ENCODE results near the gene LRRC4C. TPM values are rescaled to one million over a fixed set of nuclear protein-coding genes. Genes with fewer than 3 reads are reported as not detected.

LRRC4C gene
- polyA plus RNA-seq, 1 of the 3 experiments (the other 2 are of a cell fraction), result 0.16 TPM

DNA sequence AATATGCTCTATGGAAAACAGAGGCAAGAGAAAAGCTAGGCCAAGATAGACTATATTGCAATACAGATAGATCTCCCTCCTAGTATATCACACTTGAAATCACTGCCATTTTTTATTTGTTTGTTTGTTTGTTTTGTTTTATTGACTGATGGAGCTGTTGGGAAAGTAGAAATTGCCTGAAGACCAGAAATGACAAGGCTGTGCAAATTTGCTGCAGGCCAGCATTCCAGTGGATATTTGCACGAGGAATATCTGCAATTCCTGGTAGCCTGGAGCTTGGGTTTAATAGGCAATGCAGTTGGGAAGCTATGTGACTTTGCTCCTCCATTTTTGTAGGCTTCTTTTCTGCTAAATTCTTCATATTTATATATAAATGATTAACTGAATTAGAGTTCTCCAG is 991.7 kb downstream of the LRRC4C start:
- Histone ChIP-seq H3K9me2 (no peaks in the 10 kb centered on the region), H3K4me1 (ENCODE audit: control insufficient read depth in 1 of 2, insufficient read depth in 2 of 2, low read depth in 1 of 2, low read length in 1 of 2) (no peaks in the 10 kb centered on the region), H3K9ac (no peak overlapping the region), H3K79me2 (ENCODE audit: insufficient read depth) (no peaks in the 10 kb centered on the region), H3K9me3 (no peaks in the 10 kb centered on the region), H4K20me1 (ENCODE audit: insufficient read depth) (no peaks in the 10 kb centered on the region), H3K27ac (ENCODE audit: low read depth in 2 of 2, low read length in 1 of 2) (no peak overlapping the region), H2AFZ (ENCODE audit: low read depth) (no peak overlapping the region), H3K4me2 (no peak overlapping the region), H3K4me3 (ENCODE audit: low read depth in 2 of 2, low read length in 1 of 2) (no peak overlapping the region), H3F3A (replicated peaks; ENCODE audit: insufficient read depth) (no peaks in the 10 kb centered on the region), H3K36me3 (replicated peaks in 1 of 2; ENCODE audit: control insufficient read depth in 1 of 2, insufficient read depth in 2 of 2, low read length in 1 of 2) (no peaks in the 10 kb centered on the region), H3K27me3 (ENCODE audit: insufficient read depth) (no peaks in the 10 kb centered on the region; the same call in 1 of the 2 replicates)
- ChIA-PET CTCF (no interaction called here), POLR2A (no interaction called here)
- WGBS (ENCODE audit: low lambda C conversion rate), result 0% methylated on average over 1 of the region's 1 CpG
- no peak for DNase-seq
- TF ChIP-seq EP300 (IDR thresholded peaks at IDR 0.05; ENCODE audit: borderline replicate concordance in 1 of 2, low read depth in 1 of 2, low read length in 1 of 2) (no peak), CHD2 (IDR thresholded peaks at IDR 0.05; ENCODE audit: low read length, partially characterized antibody) (no peak), GATA2 (CRISPR knock-in tag; IDR thresholded peaks at IDR 0.05) (no peak), RFX5 (IDR thresholded peaks at IDR 0.05; ENCODE audit: low read length) (no peak), EZH2phosphoT487 (IDR thresholded peaks at IDR 0.05; ENCODE audit: borderline replicate concordance, low read depth) (no peak), SIN3A (IDR thresholded peaks at IDR 0.05; ENCODE audit: borderline replicate concordance, low read depth, low read length) (no peak), SMC3 (IDR thresholded peaks at IDR 0.05; ENCODE audit: low read depth, low read length) (no peak), TAF1 (IDR thresholded peaks at IDR 0.05; ENCODE audit: borderline replicate concordance, low read depth, low read length) (no peak), JUND (IDR thresholded peaks at IDR 0.05) (no peak), MEF2A (IDR thresholded peaks at IDR 0.05; ENCODE audit: borderline replicate concordance, low read depth) (no peak), FOXJ3 (CRISPR knock-in tag; IDR thresholded peaks at IDR 0.05) (no peak), RXRA (IDR thresholded peaks at IDR 0.05; ENCODE audit: borderline replicate concordance, low read depth) (no peak), RAD21 (IDR thresholded peaks at IDR 0.05; ENCODE audit: low read length) (no peak)
- TF ChIP-seq, protein P1, sequence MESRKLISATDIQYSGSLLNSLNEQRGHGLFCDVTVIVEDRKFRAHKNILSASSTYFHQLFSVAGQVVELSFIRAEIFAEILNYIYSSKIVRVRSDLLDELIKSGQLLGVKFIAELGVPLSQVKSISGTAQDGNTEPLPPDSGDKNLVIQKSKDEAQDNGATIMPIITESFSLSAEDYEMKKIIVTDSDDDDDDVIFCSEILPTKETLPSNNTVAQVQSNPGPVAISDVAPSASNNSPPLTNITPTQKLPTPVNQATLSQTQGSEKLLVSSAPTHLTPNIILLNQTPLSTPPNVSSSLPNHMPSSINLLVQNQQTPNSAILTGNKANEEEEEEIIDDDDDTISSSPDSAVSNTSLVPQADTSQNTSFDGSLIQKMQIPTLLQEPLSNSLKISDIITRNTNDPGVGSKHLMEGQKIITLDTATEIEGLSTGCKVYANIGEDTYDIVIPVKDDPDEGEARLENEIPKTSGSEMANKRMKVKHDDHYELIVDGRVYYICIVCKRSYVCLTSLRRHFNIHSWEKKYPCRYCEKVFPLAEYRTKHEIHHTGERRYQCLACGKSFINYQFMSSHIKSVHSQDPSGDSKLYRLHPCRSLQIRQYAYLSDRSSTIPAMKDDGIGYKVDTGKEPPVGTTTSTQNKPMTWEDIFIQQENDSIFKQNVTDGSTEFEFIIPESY (IDR thresholded peaks at IDR 0.05; ENCODE audit: borderline replicate concordance, low read depth), result no peak
- TF ChIP-seq, protein P2, sequence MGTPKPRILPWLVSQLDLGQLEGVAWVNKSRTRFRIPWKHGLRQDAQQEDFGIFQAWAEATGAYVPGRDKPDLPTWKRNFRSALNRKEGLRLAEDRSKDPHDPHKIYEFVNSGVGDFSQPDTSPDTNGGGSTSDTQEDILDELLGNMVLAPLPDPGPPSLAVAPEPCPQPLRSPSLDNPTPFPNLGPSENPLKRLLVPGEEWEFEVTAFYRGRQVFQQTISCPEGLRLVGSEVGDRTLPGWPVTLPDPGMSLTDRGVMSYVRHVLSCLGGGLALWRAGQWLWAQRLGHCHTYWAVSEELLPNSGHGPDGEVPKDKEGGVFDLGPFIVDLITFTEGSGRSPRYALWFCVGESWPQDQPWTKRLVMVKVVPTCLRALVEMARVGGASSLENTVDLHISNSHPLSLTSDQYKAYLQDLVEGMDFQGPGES (IDR thresholded peaks at IDR 0.05; ENCODE audit: low read depth, low read length), result no peak
- TF ChIP-seq, protein P3, sequence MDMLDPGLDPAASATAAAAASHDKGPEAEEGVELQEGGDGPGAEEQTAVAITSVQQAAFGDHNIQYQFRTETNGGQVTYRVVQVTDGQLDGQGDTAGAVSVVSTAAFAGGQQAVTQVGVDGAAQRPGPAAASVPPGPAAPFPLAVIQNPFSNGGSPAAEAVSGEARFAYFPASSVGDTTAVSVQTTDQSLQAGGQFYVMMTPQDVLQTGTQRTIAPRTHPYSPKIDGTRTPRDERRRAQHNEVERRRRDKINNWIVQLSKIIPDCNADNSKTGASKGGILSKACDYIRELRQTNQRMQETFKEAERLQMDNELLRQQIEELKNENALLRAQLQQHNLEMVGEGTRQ (IDR thresholded peaks at IDR 0.05; ENCODE audit: borderline replicate concordance, low read depth, low read length), result no peak

All from SK-N-SH (cell line).